GM10266 (cell line): ENCODE results near the gene INPP5J.
"Not testable (repeated sequence)": the region's sequence is repeated elsewhere in the genome, so short reads cannot be mapped to it uniquely, and the experiment has no call there.

Source experiments
- DNase-seq: peaks from one replicate; pipeline ENCODE4 v3.0.0; 2012; ENCODE audit errors: extremely low spot score
- TF ChIP-seq, protein P1 (sequence below): IDR thresholded peaks from 2 replicates; pipeline ENCODE4 v1.5.1; 2012; ENCODE audit warnings: mild to moderate bottlenecking, low read depth; ENCODE audit not compliant: control insufficient read depth, insufficient read depth; ENCODE audit errors: missing control alignments

The INPP5J gene, protein sequence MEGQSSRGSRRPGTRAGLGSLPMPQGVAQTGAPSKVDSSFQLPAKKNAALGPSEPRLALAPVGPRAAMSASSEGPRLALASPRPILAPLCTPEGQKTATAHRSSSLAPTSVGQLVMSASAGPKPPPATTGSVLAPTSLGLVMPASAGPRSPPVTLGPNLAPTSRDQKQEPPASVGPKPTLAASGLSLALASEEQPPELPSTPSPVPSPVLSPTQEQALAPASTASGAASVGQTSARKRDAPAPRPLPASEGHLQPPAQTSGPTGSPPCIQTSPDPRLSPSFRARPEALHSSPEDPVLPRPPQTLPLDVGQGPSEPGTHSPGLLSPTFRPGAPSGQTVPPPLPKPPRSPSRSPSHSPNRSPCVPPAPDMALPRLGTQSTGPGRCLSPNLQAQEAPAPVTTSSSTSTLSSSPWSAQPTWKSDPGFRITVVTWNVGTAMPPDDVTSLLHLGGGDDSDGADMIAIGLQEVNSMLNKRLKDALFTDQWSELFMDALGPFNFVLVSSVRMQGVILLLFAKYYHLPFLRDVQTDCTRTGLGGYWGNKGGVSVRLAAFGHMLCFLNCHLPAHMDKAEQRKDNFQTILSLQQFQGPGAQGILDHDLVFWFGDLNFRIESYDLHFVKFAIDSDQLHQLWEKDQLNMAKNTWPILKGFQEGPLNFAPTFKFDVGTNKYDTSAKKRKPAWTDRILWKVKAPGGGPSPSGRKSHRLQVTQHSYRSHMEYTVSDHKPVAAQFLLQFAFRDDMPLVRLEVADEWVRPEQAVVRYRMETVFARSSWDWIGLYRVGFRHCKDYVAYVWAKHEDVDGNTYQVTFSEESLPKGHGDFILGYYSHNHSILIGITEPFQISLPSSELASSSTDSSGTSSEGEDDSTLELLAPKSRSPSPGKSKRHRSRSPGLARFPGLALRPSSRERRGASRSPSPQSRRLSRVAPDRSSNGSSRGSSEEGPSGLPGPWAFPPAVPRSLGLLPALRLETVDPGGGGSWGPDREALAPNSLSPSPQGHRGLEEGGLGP

DNA sequence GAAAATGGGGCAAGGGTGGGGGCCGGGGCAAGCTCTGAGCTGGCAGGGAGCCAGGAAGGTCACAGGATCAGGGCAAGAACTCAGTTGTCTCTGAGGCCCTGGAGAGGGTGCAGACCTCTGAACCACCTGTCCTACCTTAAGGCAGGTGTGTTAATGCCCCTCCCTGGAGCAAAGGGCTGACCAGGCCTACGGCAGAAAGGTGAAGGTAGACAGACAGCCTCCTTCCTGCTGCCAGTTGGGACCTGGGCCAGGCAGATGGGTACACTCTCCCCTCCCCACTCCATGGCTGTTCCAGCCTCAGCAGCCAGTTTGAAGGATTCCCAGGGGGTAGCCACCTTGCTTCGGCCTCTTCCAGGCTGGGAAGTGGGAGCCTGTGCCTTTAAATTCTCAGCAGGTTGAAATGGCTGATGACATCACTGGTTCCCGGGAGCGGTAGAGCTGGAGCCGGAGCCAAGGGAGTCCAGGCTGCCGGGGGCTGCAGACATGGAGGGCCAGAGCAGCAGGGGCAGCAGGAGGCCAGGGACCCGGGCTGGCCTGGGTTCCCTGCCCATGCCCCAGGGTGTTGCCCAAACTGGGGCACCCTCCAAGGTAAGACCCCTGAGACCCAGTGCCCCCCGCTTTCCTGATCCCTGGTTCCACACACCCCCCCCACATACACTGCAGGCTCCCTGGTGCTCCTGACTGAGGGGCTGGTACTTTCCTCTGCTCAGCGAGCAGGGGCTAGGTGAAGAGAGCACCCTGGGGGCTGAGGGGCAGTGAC is at the start of gene INPP5J:
TSS of gene INPP5J (plus strand) at position 435 of the 760 bp plus-strand sequence. CDS start at position 484, 49 bp downstream.
- TF ChIP-seq, protein P1, sequence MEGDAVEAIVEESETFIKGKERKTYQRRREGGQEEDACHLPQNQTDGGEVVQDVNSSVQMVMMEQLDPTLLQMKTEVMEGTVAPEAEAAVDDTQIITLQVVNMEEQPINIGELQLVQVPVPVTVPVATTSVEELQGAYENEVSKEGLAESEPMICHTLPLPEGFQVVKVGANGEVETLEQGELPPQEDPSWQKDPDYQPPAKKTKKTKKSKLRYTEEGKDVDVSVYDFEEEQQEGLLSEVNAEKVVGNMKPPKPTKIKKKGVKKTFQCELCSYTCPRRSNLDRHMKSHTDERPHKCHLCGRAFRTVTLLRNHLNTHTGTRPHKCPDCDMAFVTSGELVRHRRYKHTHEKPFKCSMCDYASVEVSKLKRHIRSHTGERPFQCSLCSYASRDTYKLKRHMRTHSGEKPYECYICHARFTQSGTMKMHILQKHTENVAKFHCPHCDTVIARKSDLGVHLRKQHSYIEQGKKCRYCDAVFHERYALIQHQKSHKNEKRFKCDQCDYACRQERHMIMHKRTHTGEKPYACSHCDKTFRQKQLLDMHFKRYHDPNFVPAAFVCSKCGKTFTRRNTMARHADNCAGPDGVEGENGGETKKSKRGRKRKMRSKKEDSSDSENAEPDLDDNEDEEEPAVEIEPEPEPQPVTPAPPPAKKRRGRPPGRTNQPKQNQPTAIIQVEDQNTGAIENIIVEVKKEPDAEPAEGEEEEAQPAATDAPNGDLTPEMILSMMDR: no peak
- DNase-seq: no peak

GRCh38 chr22:31073125-31073524 is 49.6 kb upstream of the INPP5J start:
- DNase-seq: not testable (repeated sequence)

DNA sequence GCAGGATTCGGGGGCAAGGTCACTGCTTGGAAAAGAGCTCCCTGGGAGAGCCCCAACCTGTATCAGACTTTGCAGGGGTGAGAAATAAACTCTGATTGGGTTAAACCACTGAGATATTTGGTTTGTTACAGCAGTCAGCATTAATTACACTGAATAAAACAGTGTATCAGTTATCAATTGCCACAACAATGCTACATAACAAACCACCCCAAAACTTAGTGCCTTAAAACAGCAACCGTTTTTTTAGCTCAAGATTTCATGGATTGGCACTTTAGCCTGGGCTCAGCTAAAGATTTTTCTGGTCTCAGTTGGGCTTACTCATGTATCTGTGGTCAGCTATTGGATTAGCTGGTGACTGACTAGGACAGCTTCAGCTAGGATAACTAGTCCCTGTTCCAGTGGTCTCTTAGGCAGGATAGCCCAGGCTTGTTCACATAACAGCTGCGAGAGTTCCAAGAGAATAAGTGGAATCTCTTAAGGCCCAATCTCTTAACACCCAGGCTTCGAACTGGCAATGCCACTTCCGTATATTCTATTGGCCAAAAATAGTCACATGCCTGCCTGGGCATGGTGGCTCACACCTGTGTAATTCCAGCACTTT is 49.1 kb upstream of the INPP5J start:
- not testable (repeated sequence) for DNase-seq

DNA sequence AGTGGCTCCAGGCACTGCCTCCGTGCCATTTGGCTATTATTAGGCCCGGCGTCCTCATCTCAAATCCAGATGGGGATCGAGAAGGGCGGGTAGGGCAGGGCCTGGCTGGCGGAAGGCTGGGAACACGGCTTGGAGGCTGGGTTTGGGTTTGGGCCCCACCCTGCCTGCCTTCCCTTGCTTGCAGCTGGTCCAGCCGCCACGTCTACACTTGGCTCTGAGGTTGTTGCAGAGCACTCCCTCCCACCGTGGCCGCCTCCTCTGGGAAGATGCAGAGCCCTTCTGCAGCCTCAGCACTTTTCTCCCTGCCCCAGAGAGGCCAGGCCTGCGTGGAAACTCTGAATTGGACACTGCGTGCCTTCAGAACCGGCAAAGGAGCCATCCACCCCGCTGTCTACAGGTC is 46.8 kb upstream of the INPP5J start:
- TF ChIP-seq, protein P1: no peak
- DNase-seq: no peak

DNA sequence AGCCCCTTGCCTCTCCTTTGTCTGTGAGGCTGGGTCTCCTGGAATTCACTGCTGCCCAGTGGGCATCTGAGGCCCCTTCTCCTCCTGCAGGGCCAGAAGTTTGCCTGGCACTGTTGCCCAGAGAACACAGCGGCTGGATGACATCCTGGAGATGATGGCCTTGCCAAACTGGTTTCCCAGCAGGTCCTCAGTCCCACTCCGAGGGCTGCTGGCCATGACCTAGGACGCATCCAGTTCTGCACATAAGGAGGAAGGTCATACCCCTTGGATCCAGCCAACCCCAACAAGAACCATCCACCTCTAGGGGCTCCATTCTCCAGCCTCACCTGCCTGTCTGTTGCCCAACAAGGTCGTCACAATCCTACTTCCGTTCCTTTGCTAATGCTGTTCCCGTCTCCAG is 45.1 kb upstream of the INPP5J start:
- DNase-seq: no peak
- TF ChIP-seq, protein P1: no peak

- not testable (repeated sequence) for DNase-seq
Observed at GRCh38 chr22:31078389-31078788, 44.4 kb upstream of the INPP5J start.

DNA sequence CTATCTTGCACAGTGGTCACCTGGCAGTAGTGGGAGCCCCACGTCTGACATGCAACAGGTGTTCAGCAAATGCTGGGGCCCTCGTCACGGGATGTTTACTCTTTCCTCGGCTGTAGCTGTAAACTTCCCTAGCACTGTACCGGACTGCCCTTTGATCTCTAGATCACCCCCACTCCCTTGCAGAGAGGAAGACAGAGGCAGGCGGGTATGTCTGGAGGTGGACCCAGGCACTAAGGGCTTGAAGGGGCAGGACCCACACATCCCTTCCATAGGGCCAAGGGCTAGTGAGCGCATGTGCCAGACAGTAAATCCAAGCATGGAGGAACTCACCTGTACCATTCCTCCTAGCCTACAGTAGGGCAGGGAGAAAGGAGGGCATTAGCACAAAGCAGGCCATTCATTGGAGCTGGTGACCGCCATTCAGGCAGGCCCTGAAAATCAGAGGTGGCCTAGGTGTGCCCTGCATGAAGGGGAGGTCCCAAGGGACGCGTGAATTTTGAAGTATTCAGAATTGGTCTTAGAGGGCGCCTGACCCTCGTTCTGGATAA is 43.6 kb upstream of the INPP5J start:
- TF ChIP-seq, protein P1: no peak
- peak; percentile 11 for DNase-seq
